IMR-90 (cell line): ENCODE measurements around the gene CELA3A. TPM values are rescaled to one million over a fixed set of nuclear protein-coding genes. Genes with fewer than 3 reads are reported as not detected.

Experiments
- ATAC-seq: fragments of 200-7000 bp; cut with Tn5 transposase; 2 replicates; pipeline ENCODE4 v1.9.1; 2020; ENCODE audit warnings: low read depth, mild to moderate bottlenecking, moderate library complexity
- BruUV-seq: library from RNA; stranded (reverse); fragments of 400-500 nt; replicated peaks from 2 replicates; lab custom pipeline; 2021; lab: Mats Ljungman, UMichigan
- CTCF ChIA-PET: fragments of 300-600 bp; formaldehyde crosslinking; extraction: SDS; loops from one replicate; lab custom pipeline; 2021; ENCODE audit warnings: antibody characterized with exemption; lab: Yijun Ruan, JAX
- POLR2A ChIA-PET: fragments of 300-600 bp; sonication (Branson Sonifier 250); formaldehyde crosslinking; loops from one replicate; lab custom pipeline; 2022; ENCODE audit warnings: antibody characterized with exemption; ENCODE audit not compliant: unreplicated experiment; lab: Charles Lee
- DNase-seq: peaks from one replicate; pipeline ENCODE4 v3.0.0; 2013
- H2AFZ ChIP-seq: replicated peaks from 2 replicates; pipeline ENCODE3; 2013; ENCODE audit warnings: low read length, mild to moderate bottlenecking; ENCODE audit not compliant: poor library complexity
- H2AK5ac ChIP-seq: 2 replicates; pipeline ENCODE4 v1.6.1; 2013; ENCODE audit warnings: low read depth, low read length, inconsistent platforms
- H2AK9ac ChIP-seq: replicated peaks from 2 replicates; pipeline ENCODE3; 2013; ENCODE audit warnings: mild to moderate bottlenecking, low read depth, low read length, moderate library complexity; ENCODE audit not compliant: poor library complexity
- H2BK120ac ChIP-seq: 2 replicates; pipeline ENCODE4 v1.6.1; 2013; ENCODE audit warnings: low read depth, low read length, inconsistent platforms
- H2BK15ac ChIP-seq: 3 replicates; pipeline ENCODE4 v1.6.1; 2013; ENCODE audit warnings: low read depth, low read length, inconsistent platforms
- H2BK20ac ChIP-seq: 2 replicates; pipeline ENCODE4 v1.6.1; 2013; ENCODE audit warnings: low read depth, mild to moderate bottlenecking, inconsistent platforms, low read length, moderate library complexity
- H2BK5ac ChIP-seq: 2 replicates; pipeline ENCODE4 v1.6.1; 2013; ENCODE audit warnings: mild to moderate bottlenecking, low read depth, low read length, inconsistent platforms; ENCODE audit not compliant: poor library complexity, severe bottlenecking
- H3K14ac ChIP-seq: replicated peaks from 2 replicates; pipeline ENCODE4 v1.6.1; 2013; ENCODE audit warnings: low read depth, low read length, inconsistent platforms
- H3K18ac ChIP-seq: 2 replicates; pipeline ENCODE4 v1.6.1; 2013; ENCODE audit warnings: low read depth, low read length, control low read depth
- H3K23ac ChIP-seq: 2 replicates; pipeline ENCODE4 v1.6.1; 2013; ENCODE audit warnings: low read depth, low read length, inconsistent platforms
- H3K27ac ChIP-seq: 2 replicates; pipeline ENCODE4 v1.5.1; 2013; ENCODE audit warnings: mild to moderate bottlenecking, control low read depth, low read length; ENCODE audit not compliant: insufficient read depth
- H3K27me3 ChIP-seq: 2 replicates; pipeline ENCODE4 v1.6.1; 2013; ENCODE audit warnings: low read length; ENCODE audit not compliant: control insufficient read depth, insufficient read depth
- H3K36me3 ChIP-seq: 2 replicates; pipeline ENCODE4 v1.6.1; 2013; ENCODE audit warnings: low read length, mixed read lengths; ENCODE audit not compliant: control insufficient read depth, insufficient read depth
- H3K4ac ChIP-seq: 2 replicates; pipeline ENCODE4 v1.6.1; 2013; ENCODE audit warnings: low read depth, low read length, inconsistent platforms
- H3K4me1 ChIP-seq: 2 replicates; pipeline ENCODE4 v1.6.1; 2013; ENCODE audit warnings: low read length, mixed read lengths; ENCODE audit not compliant: control insufficient read depth, insufficient read depth
- H3K4me2 ChIP-seq: 2 replicates; pipeline ENCODE4 v1.6.1; 2013; ENCODE audit warnings: low read depth, mild to moderate bottlenecking, control low read depth, low read length, moderate library complexity
- H3K4me3 ChIP-seq: 2 replicates; pipeline ENCODE4 v1.5.1; 2013; ENCODE audit warnings: low read depth, mild to moderate bottlenecking, control low read depth, low read length, moderate library complexity; ENCODE audit not compliant: insufficient read depth
- H3K56ac ChIP-seq: 2 replicates; pipeline ENCODE4 v1.6.1; 2013; ENCODE audit warnings: low read length, inconsistent platforms; ENCODE audit not compliant: insufficient read depth; ENCODE audit errors: extremely low read depth
- H3K79me1 ChIP-seq, 2 experiments: 2 replicates each; pipeline ENCODE4 v1.6.1; 2013; ENCODE audit warnings: low read length in 2 of 2, inconsistent platforms in 1 of 2, low read depth in 1 of 2
- H3K9ac ChIP-seq: 2 replicates; pipeline ENCODE4 v1.6.1; 2013; ENCODE audit warnings: low read depth, low read length, control low read depth
- H3K9me1 ChIP-seq: 2 replicates; pipeline ENCODE4 v1.6.1; 2013; ENCODE audit warnings: low read length, inconsistent platforms; ENCODE audit not compliant: insufficient read depth
- H3K9me3 ChIP-seq: 2 replicates; pipeline ENCODE4 v1.6.1; 2013; ENCODE audit warnings: low read length; ENCODE audit not compliant: control insufficient read depth, insufficient read depth
- H4K20me1 ChIP-seq: 2 replicates; pipeline ENCODE4 v1.6.1; 2013; ENCODE audit warnings: low read length, inconsistent platforms; ENCODE audit not compliant: insufficient read depth
- H4K5ac ChIP-seq: 2 replicates; pipeline ENCODE4 v1.6.1; 2013; ENCODE audit warnings: mild to moderate bottlenecking, low read depth, low read length, control low read depth
- H4K8ac ChIP-seq, 2 experiments: 2 replicates each; pipeline ENCODE4 v1.6.1; 2013; ENCODE audit warnings: low read depth in 2 of 2, low read length in 2 of 2, control low read depth in 1 of 2, inconsistent platforms in 1 of 2
- H4K91ac ChIP-seq: 2 replicates; pipeline ENCODE4 v1.6.1; 2013; ENCODE audit warnings: low read depth, low read length, inconsistent platforms; ENCODE audit not compliant: insufficient read depth
- CEBPB ChIP-seq: IDR thresholded peaks from 2 replicates; pipeline ENCODE4 v1.6.1; 2012; ENCODE audit warnings: low read depth, low read length, improper control_type of control experiment
- FOS ChIP-seq: fragments of 150-350 bp; IDR thresholded peaks from 2 replicates; pipeline ENCODE4 v1.6.1; 2016; ENCODE audit warnings: low read depth, low read length
- MAZ ChIP-seq: IDR thresholded peaks from 2 replicates; pipeline ENCODE4 v1.6.1; 2012; ENCODE audit warnings: low read depth, mild to moderate bottlenecking, low read length, improper control_type of control experiment, moderate library complexity, borderline replicate concordance
- NFE2L2 ChIP-seq: fragments of 150-350 bp; IDR thresholded peaks from 2 replicates; pipeline ENCODE4 v1.6.1; 2016; ENCODE audit warnings: low read depth, mild to moderate bottlenecking, low read length
- POLR2A ChIP-seq: IDR thresholded peaks from 2 replicates; pipeline ENCODE4 v1.6.1; 2012; ENCODE audit warnings: mild to moderate bottlenecking, low read depth, low read length
- RFX5 ChIP-seq: IDR thresholded peaks from 2 replicates; pipeline ENCODE4 v1.8.0; 2012; ENCODE audit warnings: low read depth, mild to moderate bottlenecking, low read length, moderate library complexity
- WGBS, 2 experiments: methylation state at CpG; one replicate each; pipeline versions ENCODE4 v1.1.5 to v1.1.7; 2013; ENCODE audit warnings: missing lambda C conversion rate in 2 of 2; ENCODE audit not compliant: insufficient read length in 1 of 2; ENCODE audit errors: extremely low coverage in 2 of 2; 5-methylcytosine and 5-hydroxymethylcytosine counted together
- dilution Hi-C: fragments of 300-500 bp; cut with HindIII; formaldehyde crosslinking; loops from one replicate; pipeline ENCODE4 v1.14.3; 2018; ENCODE audit warnings: low sequenced_read_pairs; ENCODE audit not compliant: unreplicated experiment
- in situ Hi-C: fragments of 300-500 bp; cut with MboI; formaldehyde crosslinking; loops from 3 replicates; pipeline ENCODE4 v1.14.3; 2019; ENCODE audit warnings: low sequenced_read_pairs, inconsistent platforms, mixed read lengths
- intact Hi-C: fragments of 100-400 bp; cut with micrococcal nuclease; formaldehyde crosslinking; loops from 2 replicates; pipeline ENCODE4 v1.10.0; 2022
- polyA plus RNA-seq, 3 experiments: library from polyadenylated mRNA; depleted of rRNA; stranded (reverse); fragments of >200 nt; gene quantifications; 2 replicates each; pipeline ENCODE4 v1.2.3, GENCODE V29; 2012; ENCODE audit warnings: low replicate concordance in 1 of 3
- total RNA-seq: library from RNA; depleted of rRNA; stranded (reverse); fragments of >200 nt; gene quantifications from 2 replicates; pipeline ENCODE4 v1.2.3, GENCODE V29; 2012
- TF ChIP-seq, protein P1 (sequence below): fragments of 150-350 bp; IDR thresholded peaks from 2 replicates; pipeline ENCODE4 v1.6.1; 2017; ENCODE audit warnings: mild to moderate bottlenecking, antibody characterized with exemption, low read length, low read depth
- TF ChIP-seq, protein P2 (sequence below): conservative IDR thresholded peaks from 2 replicates; pipeline ENCODE4 v1.5.1; 2012; ENCODE audit warnings: mild to moderate bottlenecking, low read depth, low read length, improper control_type of control experiment

CELA3A gene
- total and polyA plus RNA-seq, 2 of the 4 experiments (the other 2 are of a cell fraction): not detected

DNA sequence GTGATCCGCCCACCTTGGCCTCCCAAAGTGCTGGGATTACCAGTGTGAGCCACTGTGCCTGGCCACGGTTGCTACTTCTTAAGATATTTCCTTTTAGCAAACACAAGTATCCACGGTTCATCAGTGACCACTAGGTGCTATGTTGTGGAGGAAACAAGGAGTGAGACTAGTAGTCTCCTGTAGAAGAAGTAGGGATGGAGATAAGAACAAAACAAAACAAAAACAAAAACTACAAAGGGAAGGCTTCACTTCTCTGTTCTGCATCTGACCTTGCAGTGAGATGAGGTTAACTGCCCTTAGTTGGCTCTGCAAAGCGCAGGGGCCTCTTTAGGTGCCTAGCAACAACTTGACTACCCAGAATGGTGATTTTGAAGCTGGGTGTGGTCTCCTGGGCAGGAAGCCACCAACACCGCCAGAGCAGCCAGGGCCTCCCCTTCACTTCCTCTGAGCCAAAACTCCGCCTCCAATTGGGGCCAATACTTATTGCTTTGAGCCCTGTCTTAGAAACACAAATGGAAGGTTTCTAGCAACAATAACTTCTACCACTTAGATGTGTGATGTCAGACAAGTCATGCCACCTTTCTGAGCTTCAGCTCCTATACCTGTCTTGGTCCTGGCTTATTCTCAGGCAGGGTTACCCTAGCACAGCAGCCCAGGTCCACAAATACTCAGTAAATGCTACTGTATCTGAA, 38.3 kb downstream of the CELA3A start:
- TF ChIP-seq, protein P1, sequence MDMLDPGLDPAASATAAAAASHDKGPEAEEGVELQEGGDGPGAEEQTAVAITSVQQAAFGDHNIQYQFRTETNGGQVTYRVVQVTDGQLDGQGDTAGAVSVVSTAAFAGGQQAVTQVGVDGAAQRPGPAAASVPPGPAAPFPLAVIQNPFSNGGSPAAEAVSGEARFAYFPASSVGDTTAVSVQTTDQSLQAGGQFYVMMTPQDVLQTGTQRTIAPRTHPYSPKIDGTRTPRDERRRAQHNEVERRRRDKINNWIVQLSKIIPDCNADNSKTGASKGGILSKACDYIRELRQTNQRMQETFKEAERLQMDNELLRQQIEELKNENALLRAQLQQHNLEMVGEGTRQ: no peak
- TF ChIP-seq MAZ (no peak), FOS (no peak), POLR2A (no peak), RFX5 (no peak), NFE2L2 (no peak), CEBPB (no peak)
- TF ChIP-seq, protein P2, sequence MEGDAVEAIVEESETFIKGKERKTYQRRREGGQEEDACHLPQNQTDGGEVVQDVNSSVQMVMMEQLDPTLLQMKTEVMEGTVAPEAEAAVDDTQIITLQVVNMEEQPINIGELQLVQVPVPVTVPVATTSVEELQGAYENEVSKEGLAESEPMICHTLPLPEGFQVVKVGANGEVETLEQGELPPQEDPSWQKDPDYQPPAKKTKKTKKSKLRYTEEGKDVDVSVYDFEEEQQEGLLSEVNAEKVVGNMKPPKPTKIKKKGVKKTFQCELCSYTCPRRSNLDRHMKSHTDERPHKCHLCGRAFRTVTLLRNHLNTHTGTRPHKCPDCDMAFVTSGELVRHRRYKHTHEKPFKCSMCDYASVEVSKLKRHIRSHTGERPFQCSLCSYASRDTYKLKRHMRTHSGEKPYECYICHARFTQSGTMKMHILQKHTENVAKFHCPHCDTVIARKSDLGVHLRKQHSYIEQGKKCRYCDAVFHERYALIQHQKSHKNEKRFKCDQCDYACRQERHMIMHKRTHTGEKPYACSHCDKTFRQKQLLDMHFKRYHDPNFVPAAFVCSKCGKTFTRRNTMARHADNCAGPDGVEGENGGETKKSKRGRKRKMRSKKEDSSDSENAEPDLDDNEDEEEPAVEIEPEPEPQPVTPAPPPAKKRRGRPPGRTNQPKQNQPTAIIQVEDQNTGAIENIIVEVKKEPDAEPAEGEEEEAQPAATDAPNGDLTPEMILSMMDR: no peak
- Histone ChIP-seq H2BK20ac (no peak overlapping the region; the same call in 1 of the 2 replicates), H3K4me1 (peaks cover 7% of the 10 kb centered on the region), H4K91ac (no peak overlapping the region), H3K9me1 (peaks cover 6% of the 10 kb centered on the region; the same call in 1 of the 2 replicates), H3K56ac (no peak overlapping the region), H3K4me2 (0 out of 2 replicates have a peak overlapping the region, but pooled peaks have one; percentile 6), H3K36me3 (no peaks in the 10 kb centered on the region), H3K79me1 (no peaks in the 10 kb centered on the region), H4K8ac (peak overlapping the region in 1 of 2 experiments; percentile 53; a peak in 2 of 4 replicates), H3K18ac (no peak overlapping the region), H2BK5ac (no peak overlapping the region), H3K27ac (no peak overlapping the region), H3K4me3 (no peak overlapping the region), H3K9me3 (no peaks in the 10 kb centered on the region), H2AK9ac (peak overlapping the region; percentile 7), H4K5ac (no peak overlapping the region), H3K9ac (no peak overlapping the region), H2AFZ (peak overlapping the region; percentile 80), H3K4ac (peak overlapping the region; percentile 46; the same call in 1 of the 2 replicates), H3K23ac (peak overlapping the region; percentile 71), H3K14ac (no peak overlapping the region), H3K27me3 (no peaks in the 10 kb centered on the region), H2BK15ac (no peak overlapping the region; the same call in 2 of the 3 replicates), H2BK120ac (0 out of 2 replicates have a peak overlapping the region, but pooled peaks have one; percentile 27), H4K20me1 (no peaks in the 10 kb centered on the region), H2AK5ac (peak overlapping the region; percentile 67; the same call in 1 of the 2 replicates)
- DNase-seq: peak; percentile 35
- no CpG with 5 or more reads among the region's 6 CpGs for WGBS, 2 experiments
- in situ Hi-C loops (no loop called here), intact Hi-C loops (no loop called here), dilution Hi-C loops (no loop called here)
- ChIA-PET CTCF (no interaction called here), POLR2A (no interaction called here)
- peak; percentile 56 for ATAC-seq
- no TSS peak for BruUV-seq
